ENCODE measurements around the gene TENM3.

DNA sequence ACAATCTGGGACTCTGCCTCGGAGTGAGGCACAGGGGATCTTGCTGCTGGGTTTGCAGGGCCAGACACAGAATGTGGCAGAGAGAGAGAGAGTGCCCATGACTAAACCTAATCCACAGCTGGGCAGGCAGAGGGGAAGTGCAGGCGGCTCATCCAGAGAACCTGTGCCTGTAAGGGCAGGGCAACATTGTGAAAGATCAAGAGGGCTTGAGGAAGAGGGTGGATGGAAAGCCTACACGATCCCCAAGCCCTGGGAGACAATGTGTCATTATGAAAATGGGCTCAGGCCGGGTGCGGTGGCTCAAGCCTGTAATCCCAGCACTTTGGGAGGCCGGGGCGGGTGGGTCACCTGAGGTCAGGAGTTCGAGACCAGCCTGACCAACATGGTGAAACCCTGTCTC lies 40.6 kb upstream of the TENM3 start:
- TF ChIP-seq, protein P1, sequence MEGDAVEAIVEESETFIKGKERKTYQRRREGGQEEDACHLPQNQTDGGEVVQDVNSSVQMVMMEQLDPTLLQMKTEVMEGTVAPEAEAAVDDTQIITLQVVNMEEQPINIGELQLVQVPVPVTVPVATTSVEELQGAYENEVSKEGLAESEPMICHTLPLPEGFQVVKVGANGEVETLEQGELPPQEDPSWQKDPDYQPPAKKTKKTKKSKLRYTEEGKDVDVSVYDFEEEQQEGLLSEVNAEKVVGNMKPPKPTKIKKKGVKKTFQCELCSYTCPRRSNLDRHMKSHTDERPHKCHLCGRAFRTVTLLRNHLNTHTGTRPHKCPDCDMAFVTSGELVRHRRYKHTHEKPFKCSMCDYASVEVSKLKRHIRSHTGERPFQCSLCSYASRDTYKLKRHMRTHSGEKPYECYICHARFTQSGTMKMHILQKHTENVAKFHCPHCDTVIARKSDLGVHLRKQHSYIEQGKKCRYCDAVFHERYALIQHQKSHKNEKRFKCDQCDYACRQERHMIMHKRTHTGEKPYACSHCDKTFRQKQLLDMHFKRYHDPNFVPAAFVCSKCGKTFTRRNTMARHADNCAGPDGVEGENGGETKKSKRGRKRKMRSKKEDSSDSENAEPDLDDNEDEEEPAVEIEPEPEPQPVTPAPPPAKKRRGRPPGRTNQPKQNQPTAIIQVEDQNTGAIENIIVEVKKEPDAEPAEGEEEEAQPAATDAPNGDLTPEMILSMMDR (IDR thresholded peaks at IDR 0.05) = no peak
- no peak for TF ChIP-seq POLR2A (IDR thresholded peaks at IDR 0.05)

Data from Peyer's patch (tissue), 4 donors.